ENCODE results near the gene RNF43.
"Not testable (repeated sequence)": the region's sequence is repeated elsewhere in the genome, so short reads cannot be mapped to it uniquely, and the experiment has no call there.

The RNF43 gene

GRCh38 chr17:58409432-58409831, 7.9 kb downstream of the RNF43 start:
- no peak for DNase-seq (ENCODE audit: low read depth in 2 of 2)

GRCh38 chr17:58403311-58403710, 14.0 kb downstream of the RNF43 start:
- no peak for DNase-seq (ENCODE audit: low read depth in 2 of 2)

DNA sequence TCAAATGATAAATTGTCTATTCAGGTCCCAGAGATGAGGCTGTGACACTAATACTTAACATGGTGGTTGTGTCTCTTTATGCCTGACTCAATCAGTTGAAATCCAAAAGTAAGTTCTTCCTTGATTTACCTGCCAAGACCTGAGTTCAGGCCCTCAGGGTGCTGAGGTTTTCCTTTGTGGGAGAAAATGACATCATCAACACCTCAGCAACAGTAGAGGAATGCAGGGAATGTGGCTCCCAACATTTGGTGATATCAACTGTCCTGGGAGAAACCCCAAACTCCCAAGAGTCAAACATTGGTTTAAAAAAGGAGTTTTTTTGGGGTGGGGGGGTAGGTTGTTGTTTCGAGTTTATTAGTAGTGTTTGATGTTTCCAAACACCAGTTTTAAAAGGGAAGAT, 14.7 kb downstream of the RNF43 start:
- DNase-seq (ENCODE audit: low read depth in 2 of 2) = no peak

- DNase-seq (ENCODE audit: low read depth in 2 of 2) = peak in 1 of 2 donors; percentile 6
Measured at GRCh38 chr17:58402047-58402446, 15.3 kb downstream of the RNF43 start.

- no peak for DNase-seq (ENCODE audit: low read depth in 2 of 2)
Measured at GRCh38 chr17:58401287-58401686, 16.0 kb downstream of the RNF43 start.

DNA sequence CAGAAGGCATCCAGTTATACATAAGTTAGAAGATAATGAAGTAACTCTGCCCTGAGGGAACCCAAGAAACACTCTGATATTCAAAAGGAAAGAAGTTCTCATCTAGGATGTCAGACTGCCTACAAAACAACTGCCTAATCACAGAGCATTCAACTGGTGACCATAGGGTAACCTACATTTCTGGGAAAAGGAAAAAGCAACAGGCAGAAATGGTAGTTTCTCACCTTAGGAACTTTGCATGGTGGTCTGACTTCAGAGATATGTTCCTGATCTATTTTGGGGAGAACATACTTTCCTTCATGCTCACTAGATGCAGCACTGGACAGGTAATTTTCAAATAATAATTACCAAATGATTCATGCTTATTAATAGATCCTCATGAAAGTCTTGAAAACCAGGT, 16.5 kb downstream of the RNF43 start:
- DNase-seq (ENCODE audit: low read depth in 2 of 2) = no peak

DNA sequence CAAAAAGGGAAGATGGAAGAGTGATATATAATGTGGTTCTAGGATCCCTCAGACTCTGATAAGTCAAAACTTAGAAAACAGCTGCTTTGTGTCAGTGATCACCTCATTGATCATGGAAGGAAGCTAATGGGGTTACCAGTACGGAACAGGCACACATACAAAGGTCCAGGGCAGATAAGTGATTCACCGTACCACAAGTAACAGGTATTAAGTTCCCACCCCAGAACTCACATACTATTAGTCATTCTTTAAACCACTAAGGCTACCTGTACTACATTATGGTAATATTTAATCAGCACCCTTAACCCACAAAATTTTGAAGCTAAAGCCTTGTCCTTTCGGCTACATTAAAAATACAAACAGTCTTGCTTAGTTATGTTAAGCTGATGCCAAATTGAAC, 17.4 kb downstream of the RNF43 start:
- DNase-seq (ENCODE audit: low read depth in 2 of 2) = no peak

- no peak for DNase-seq (ENCODE audit: low read depth in 2 of 2)
Measured at GRCh38 chr17:58398574-58399266, 18.6 kb downstream of the RNF43 start.

- not testable (repeated sequence) for DNase-seq (ENCODE audit: low read depth in 2 of 2)
Measured at GRCh38 chr17:58397421-58397820, 19.9 kb downstream of the RNF43 start.

DNA sequence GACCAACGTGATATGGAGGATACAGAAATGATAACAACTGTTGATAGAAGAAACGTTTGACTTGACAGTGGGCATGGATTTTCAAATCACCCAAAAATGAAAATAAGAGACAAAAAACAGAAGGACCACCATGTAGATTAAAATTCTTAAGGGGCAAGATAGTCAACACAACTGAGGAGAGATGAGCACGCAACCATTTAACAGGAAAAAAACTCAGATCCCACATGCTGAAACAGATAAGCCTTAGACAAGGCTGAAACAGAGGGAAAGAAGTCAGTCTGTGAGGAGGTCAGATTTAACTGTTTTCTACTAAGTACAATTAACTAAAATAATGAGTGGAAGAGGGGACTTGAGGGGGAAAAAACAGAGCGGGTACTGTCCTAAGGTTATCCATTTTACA, 21.2 kb downstream of the RNF43 start:
- no peak for DNase-seq (ENCODE audit: low read depth in 2 of 2)

- no peak for DNase-seq (ENCODE audit: low read depth in 2 of 2)
Measured at GRCh38 chr17:58394534-58395223, 22.7 kb downstream of the RNF43 start.

DNA sequence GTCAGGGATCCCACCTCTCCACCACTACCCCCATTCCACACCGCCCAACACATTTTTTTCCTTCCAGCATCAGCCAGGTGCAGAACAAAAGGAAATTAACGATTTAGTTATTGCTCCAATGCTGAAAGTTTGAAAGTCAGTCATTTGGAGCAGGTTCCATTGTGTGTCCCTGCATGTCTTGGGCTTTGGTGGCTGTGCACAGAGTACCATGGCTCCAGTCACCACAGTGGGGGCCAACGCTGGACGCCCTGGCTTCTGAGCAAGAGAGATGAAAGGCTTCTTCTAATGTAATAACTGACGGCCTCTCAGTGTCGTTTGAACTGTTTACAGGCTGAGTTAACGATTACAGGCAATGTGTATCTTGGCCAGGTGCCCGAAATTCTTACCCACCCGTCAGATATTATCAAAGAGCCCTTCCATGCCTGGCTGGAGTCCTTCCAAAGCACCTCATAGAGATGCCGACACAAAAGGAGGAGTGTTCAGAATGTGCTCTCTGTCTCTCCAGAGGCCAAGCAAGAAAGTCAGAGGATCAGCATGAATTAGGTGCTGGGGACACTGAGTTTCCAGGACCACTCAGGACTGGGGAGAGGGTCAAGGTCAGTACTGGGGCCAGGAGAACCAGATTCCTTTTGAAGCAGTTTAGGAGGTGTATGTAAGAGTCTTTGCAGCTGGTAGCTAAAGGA, 25.9 kb downstream of the RNF43 start:
- no peak for DNase-seq (ENCODE audit: low read depth in 2 of 2)

DNA sequence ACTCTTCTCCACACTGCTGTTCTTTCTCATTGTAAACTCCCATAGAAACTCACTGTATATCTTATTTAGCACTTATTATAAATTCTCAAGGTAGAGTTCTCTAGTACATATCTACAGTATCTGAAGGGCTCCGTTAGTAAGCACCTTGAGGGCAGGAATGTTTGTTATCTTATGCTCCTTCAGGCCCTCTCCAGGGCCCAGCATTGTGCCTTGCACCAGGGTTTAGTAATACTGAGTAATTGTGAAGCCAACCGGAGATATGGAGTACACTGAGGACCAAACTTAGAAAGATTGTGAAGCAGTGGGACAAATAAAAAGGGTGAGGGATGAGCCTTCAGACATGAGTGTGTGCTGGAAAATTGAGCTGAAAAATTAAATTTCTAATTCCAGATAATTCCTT, 26.4 kb downstream of the RNF43 start:
- no peak for DNase-seq (ENCODE audit: low read depth in 2 of 2)

GRCh38 chr17:58388302-58389190, 28.8 kb downstream of the RNF43 start:
- DNase-seq (ENCODE audit: low read depth in 2 of 2) = no peak

- DNase-seq (ENCODE audit: low read depth in 2 of 2) = peak in 1 of 2 donors; percentile 13
Measured at GRCh38 chr17:58387834-58388233, 29.5 kb downstream of the RNF43 start.

- no peak for DNase-seq (ENCODE audit: low read depth in 2 of 2)
Measured at GRCh38 chr17:58386708-58387107, 30.6 kb downstream of the RNF43 start.

GRCh38 chr17:58385359-58385899, 31.9 kb downstream of the RNF43 start:
- no peak for DNase-seq (ENCODE audit: low read depth in 2 of 2)

GRCh38 chr17:58384897-58385296, 32.4 kb downstream of the RNF43 start:
- no peak for DNase-seq (ENCODE audit: low read depth in 2 of 2)

GRCh38 chr17:58383892-58384462, 33.4 kb downstream of the RNF43 start:
- no peak for DNase-seq (ENCODE audit: low read depth in 2 of 2)

DNA sequence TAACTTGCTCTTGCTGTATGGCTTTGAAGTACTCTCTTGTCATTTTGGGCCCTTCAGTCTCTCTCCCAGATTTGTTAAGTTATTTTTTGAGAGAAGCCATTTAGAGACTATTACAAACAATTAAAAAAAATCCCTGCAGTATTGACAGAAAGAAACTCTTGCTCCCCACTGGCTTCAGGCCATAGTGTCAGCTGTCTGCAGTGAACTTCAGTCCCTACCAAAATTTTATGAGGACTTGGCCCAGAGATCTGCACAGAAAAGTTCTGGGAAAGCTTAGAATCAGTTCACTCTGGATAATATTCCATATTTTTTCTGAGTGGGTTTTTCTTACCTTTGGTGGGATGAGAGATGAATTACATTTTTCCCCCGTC, 34.5 kb downstream of the RNF43 start:
- no peak for DNase-seq (ENCODE audit: low read depth in 2 of 2)

DNA sequence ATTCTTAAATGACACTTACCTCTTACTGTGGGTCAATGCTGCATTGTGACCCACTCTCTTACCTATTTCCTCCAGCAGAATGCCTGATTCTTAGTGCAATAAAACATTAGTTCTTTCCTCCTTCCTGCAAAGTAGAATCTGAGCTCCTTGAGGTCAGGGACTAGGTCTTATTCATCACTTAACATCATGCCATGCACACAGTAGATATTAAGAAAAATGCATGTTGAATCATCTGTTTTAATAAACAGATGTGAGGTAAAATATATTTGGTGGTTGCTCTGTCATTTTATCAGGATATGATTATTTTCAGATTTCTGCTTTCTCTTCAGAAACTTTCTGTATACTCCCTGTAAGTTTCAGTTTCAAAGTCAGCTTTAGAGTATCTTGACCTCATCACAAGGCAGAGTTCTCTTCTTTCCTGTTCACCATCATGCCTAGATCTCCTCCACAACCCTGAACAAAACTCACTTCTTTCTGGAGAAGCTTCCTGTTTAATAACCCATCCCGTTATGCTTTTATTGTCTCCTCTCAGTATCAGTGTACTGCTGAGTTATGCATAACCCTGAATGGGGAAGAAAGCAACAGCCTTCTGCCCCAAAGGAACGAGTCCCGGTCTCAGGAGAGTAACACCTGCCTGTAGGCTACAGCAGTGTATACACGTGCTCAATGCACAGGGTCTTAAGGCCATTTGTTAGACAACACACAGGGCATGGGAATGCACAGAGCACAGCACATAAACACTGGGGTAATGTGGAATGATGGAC, 35.0 kb downstream of the RNF43 start:
- no peak for DNase-seq (ENCODE audit: low read depth in 2 of 2)
